ENCODE measurements around the gene CAD.

The CAD gene

DNA sequence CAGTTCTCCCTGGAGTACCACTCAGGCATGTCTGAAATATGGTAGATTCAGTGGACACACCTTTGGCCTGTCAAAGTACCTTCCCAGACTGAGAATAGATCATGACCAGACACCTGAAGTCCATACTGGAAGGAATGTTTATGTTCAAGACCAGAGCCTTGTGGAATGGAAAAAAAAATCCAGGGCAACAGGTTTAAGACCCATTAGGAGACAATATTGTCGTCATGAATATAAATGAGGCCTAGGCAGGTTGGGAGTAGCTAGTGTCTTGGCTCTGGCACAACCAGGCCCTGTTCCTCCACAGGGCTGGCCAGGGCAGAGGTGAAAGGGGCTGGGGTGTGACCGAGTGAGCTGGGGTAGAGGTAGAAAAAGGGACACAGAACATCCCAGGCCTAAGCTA lies 18.5 kb upstream of the CAD start:
- DNase-seq (ENCODE audit: low read depth): no peak

DNA sequence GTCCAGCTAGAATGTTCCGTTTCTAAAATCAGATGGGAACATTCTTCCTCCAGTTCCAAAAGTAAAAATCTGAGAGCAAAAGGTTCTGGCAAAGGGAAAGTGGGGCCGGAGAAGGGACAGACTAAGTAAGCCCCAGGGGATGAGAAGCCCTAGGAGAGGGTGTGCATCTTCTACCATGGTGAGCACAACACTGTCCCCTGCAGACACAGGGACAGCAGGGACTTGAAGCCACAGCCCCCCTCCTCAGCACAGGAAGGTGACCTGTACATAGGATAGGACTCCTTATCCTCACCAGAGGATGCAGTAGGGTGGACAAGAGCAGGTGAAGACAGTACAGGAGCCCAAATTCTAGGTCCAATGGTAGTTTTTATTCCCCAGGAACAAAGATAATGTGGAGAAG lies 17.9 kb upstream of the CAD start:
- DNase-seq (ENCODE audit: low read depth): no peak

DNA sequence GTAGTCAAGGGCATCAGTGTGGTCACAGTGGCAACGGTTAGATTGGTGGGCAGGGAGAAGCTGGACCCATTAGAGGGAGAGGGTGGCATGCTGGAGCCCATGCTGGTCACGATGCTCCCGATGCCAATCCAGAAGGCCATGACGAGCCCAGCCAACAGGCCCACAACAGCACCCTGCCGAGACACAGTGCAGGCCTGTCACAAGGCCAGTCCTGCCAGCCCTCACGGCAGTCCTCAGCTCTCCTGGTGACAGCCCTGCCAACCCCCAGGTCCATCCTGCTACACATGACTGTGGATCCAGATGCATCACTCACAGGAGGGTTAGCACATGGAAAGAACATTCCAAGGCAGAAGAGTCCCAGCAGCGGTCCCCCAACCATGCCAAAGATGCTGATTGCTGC lies 15.5 kb upstream of the CAD start:
- no peak for DNase-seq (ENCODE audit: low read depth)

DNA sequence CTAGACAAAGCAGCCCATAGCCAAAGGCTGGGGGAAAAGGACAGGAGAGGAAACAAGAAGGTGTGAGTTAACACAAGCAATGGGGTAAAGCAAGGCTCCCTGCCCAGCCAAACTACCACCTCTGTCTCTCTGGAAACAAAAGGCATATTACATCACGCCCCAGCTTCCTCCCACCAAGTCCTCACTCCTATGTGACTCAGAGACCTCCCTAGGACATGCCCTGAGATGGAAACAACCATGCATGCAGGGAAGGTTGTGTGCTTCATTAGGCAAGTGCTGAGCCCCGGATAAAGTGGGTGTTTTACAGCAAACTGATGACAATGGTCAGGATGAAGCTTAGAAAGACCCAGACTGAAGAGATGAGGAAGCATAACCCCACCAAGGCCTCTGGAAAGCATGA lies 14.3 kb upstream of the CAD start:
- no peak for DNase-seq (ENCODE audit: low read depth)

DNA sequence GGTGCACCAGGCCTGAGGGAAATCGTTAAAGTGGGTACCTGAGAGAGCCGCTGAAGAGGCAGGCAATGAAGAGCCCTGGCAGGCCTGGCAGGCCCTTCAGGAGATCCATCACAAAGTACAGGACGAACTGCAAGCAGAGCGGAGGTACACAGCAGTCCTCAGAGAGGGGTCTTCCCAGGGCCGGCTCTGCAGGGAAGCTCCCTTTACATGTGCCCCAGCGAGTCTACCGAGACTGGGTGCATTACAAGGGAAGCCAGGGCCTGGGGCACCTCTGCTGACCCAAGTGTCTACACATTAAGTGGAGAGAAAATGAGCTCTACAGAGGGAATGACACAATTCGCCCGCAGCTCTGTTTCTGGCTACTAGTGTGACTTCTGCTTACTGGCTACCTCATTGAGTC lies 13.4 kb upstream of the CAD start:
- DNase-seq (ENCODE audit: low read depth): no peak

DNA sequence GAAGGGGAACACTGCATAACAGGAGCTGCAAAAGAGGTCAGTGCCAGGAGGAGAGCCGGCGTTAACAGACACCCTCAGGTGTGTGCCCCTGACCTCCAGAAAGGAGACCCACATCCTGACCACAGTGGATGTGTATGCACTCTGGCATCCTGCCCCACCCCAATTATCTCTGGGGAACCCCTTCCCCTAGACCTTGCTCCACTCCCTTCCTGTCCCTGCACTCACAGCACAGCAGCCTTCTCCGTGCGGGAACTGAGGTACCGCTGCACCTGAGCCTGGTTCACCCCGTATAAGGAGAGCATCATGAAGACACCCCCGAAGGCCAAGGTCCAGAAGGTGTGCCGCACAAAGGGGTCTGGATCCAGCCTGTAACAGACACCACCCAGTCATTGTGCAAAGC lies 12.6 kb upstream of the CAD start:
- no peak for DNase-seq (ENCODE audit: low read depth)

DNA sequence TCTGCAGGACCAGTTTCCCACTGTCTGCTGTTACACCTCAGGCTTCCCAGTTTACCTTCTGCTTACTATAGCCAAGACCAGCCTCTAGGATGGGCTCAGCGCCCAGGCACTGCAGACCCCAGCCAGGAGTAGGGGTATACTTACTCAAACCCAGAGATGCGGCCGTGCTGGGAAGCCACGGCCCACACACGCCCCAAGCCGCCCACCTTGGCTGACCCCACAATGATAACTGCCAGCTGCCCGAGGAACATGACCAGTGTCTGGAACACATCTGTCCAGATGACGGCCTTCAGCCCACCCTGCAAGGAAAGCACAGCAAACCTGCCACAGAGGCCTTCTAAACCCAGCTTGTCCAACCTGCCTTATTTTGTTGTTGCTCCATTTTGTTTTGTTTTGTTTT lies 12.0 kb upstream of the CAD start:
- no peak for DNase-seq (ENCODE audit: low read depth)

DNA sequence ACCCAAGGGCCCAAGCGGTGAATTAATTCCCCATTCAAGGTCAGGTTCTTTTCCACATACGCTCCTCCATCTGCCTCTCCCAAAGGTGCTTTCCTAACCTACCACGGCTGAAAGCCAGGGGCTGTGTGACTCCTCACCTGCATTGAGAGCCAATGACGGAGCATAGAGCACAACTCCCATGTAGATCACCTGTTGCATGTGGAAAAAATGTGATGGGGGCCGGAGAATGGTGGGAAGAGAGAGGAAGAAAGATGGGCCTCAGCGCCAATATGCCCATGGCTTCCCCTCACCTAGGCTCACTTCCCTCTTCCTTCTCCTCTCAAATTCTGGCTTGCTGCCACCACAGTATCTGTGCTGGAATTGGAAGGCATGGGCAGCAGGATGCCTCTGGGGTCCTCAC lies 10.8 kb upstream of the CAD start:
- no peak for DNase-seq (ENCODE audit: low read depth)

DNA sequence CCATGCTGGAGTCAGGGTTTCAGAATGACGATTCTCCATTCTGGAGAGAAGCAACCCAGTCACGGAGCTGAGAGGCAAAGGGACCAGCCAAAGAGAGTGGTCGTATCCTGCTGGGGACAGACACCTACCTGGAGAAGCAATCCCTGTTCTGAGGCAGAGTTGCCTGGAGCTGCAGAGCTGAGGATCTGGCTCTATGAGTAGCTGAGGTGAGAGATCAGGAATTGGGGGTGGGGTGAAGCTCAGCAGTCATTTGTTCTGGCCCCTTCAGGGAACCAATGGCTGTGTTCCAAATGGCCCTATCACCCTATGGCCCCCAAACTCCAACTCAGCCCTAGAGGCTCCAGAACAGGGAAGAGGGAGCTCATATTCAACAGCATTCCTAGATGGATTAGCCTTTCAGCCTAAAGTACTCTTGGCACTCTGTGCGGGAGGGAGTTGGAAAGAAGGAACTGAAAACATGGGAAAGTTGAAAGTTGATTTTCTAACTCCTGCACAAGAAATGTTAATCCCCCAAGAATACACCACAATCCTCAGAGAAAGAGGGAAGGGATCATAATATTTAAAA lies 8.6 kb upstream of the CAD start:
- no peak for DNase-seq (ENCODE audit: low read depth)

DNA sequence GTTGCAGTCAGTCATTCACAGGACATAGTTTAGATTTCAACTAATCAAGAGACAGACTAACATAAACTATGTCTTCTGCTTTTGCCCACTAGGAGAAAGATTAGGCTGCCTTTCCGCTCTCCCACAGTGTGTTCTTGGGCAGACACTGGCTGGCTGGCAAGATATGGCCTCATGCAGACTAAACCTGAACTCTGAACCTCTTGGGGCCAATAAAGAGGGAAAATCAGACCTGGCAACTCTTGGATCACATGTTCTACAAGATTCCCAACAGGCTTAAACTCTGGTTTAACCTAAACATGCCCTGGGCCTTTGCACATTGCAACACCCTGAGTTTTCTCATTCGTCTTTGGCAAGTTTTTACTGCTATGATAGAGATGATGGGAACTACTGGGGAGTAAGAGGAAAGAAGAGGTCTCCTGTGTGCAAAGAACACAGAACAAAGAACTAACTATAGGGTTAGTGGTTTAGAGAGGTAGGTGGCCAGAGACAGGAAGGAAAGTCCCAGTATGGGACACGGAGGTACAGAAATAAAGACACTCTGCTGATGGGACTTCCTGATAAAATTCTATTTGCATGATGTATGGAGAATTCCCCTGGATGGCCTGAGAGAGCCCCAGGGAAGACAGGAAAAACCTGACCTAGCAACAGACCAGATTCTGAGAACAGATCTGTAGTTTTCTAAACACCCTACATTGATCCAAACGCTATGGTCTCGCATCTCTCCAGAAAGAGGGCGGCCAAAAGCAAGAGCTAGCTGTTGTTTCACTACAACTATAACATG lies 7.4 kb upstream of the CAD start:
- DNase-seq (ENCODE audit: low read depth): no peak

DNA sequence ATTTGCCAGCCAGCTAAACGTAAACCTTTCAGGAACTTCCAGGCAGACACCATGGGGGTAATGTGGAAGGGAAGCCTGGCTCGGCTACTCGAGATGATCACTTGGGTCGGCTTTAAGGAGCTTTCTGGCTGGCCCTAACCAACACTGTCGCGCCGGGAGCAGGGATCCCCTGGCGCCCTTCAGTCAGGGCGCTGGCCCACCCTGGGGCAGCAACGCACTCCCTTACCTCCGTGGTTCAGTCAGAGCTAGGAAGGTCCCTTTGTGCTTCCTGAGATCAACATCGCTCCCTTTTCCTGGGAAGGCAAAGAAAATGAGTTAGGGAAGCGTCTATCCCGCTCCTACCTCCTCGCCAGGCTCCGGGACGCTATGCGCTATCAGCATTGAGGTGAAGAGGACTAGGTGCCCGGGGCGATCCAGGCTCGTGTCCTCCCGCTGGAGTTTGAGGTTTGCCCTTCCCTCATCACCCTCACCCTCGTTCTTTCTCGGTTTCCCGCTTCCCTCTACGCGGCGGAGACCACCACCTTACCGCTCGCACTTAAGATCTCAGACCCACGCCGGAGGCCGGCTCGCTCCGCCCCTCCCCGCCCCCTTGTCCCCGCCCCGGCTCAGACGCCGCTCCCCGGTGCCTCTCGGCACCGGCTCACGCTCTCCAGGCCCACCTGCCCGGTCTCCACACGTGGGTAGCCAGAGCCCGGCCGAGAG lies 5.8 kb upstream of the CAD start:
- DNase-seq (ENCODE audit: low read depth): no peak

DNA sequence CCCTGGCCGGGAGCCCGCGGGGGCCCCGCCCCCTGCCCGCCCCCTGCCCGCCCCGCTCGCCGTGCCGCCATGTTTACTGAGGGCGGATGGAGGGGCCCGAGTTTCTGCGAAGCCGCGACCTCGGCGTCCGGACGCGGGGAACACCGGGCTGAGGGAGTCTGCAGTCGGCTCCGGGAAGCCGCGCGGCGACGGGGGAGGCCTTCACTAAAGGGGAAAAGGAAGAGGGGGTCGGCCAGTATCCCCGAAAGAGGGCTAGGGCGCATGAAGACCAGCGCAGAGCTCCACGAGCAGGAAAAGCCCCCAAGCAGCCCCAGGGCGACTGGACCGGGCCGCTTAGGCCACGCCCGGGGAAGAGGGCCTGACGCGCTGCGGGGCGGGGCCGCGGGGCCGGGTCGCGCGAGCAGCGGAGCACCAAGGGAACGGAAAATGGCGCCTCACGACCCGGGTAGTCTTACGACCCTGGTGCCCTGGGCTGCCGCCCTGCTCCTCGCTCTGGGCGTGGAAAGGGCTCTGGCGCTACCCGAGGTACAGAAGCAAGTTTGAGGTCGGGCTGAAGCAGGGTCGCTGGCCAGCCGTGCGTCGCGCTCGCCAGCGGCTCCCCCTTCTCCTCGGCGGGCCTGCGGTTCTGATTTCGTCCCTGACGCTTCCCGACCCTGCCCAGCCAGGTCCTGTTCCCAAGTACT lies 5.1 kb upstream of the CAD start, which contains the start of the genes ATRAID and SLC5A6:
ATRAID (plus strand) TSS at position 99 of the 683 bp plus-strand sequence; CDS start at position 427, 328 bp downstream.
SLC5A6 (minus strand) TSS at position 326 of the 683 bp plus-strand sequence. CDS start 4,618 bp downstream, outside the sequence.
- DNase-seq (ENCODE audit: low read depth): peak; percentile 79

DNA sequence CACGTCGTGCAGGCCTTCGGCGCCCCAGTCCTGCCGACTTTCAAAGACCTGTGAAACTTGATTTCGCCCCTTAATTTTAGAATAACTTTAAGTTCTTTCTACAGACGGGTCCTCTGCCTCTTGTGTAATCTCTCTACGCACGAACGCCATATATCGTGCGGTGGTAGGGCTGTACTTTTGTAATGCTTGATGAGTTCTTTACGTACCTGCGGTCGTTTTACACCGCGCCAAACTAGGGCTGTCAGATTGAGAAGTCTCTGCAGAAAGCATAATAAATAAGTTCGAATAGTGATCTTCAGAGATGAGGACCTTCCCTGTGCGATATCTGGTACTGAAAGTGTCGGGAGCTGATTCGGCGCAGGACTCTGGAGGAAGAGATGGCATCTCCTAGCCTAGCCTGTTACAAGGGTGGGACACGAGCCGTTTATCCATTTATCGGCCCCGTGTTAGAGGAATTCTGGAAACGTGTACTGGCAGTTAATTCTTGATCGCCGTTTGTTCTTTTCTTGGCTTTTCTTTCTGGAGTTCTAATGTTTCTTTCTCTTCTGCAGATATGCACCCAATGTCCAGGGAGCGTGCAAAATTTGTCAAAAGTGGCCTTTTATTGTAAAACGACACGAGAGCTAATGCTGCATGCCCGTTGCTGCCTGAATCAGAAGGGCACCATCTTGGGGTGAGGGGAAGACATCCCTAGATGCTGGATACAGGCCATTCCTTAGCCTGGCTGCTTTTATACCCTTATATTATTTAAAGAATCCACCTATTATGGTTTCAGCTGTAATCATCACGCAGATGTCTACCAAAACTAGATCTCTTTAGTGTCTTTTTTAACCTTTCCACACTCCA lies 4.3 kb upstream of the CAD start:
- DNase-seq (ENCODE audit: low read depth): peak; percentile 19

DNA sequence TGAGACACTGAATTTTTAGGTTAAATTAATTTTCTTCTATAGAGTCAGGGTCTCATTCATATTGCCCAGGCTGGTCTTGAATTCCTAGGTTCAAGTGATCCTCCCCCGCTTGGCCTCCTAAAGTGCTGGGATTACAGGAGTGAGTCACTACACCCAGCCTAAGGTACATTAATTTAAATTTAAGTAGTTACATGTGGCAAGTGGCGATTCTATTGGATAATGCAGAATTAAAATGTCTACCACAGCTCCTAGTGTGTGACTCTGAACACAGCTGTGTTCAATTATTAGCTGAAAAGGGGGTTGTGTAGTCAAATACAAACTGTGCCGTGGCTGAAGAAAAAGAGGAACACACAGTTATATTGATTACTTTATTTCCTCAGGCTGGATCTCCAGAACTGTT lies 2.2 kb upstream of the CAD start:
- no peak for DNase-seq (ENCODE audit: low read depth)

DNA sequence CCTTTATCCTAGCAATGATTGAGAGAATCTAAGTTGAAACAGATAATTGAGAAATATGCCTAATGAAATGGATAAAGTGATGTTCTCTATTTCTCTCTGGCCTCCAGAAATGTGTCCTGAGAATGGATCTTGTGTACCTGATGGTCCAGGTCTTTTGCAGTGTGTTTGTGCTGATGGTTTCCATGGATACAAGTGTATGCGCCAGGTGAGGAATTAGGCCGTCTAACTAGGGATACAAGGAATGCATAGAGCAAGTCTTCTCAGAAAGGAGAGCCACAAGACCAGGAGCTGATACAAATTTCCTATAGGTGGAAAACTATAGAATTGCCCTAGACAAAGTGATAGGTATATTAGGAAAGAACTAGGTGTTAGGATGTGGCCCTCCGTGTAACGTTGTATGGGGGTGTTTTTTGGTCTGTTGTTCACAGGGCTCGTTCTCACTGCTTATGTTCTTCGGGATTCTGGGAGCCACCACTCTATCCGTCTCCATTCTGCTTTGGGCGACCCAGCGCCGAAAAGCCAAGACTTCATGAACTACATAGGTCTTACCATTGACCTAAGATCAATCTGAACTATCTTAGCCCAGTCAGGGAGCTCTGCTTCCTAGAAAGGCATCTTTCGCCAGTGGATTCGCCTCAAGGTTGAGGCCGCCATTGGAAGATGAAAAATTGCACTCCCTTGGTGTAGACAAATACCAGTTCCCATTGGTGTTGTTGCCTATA lies 592 bp upstream of the CAD start:
- no peak for DNase-seq (ENCODE audit: low read depth)

DNA sequence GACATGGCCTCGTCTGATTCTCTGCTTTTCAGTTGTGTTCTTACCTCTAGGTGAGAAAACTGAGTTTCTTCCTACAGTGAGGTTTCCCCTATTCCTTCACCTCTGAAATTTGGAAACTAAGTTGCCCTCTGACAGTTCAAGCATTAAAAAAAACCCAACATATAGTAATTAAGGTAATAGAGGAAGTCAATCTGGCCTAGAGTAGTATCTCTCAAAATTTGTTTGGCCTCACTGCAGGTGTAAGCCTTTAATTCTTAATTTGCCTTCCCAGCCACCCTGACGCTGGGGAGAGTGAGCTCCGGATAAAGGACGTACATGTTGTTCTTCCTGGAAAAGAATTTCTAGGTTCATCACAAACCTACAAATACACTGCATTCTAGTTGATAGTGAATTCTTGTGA lies 1.4 kb downstream of the CAD start:
- no peak for DNase-seq (ENCODE audit: low read depth)

DNA sequence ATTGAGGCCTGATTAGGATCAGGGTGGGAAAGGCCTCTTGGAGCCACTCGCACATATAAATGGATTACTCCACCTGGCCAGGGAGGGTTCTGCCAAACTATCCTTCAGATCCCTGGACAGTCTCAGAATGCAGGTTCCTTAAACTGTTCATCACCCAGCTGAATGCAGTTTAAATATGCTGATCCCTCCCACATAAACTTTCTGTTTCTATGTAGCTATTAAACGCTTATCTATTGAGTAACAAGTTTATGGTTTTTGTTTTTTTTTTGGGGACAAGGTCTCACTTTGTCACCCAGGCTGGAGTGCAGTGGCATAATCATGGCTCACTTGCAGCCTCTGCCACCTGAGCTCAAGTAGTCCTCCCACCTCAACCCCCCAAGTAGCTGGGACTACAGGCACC lies 1.9 kb downstream of the CAD start:
- DNase-seq (ENCODE audit: low read depth): no peak

DNA sequence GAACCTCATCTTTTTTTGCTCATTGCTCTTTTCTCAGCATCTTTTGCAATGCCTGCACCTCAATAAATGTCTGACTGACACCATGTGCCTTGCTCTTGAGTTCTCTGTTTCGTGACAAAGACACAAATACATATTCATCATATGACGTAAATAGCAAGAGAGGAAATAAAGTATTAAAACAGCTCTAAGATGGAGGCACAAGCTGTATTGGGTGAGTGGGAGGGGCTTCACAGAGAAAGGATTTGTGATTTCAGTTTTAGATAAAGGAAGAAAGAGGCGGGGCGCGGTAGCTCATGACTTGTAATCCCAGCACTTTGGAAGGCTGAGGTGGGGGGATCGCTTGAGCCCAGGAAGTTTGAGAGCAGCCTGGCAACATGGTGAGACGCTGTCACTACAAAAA lies 2.9 kb downstream of the CAD start:
- DNase-seq (ENCODE audit: low read depth): no peak

DNA sequence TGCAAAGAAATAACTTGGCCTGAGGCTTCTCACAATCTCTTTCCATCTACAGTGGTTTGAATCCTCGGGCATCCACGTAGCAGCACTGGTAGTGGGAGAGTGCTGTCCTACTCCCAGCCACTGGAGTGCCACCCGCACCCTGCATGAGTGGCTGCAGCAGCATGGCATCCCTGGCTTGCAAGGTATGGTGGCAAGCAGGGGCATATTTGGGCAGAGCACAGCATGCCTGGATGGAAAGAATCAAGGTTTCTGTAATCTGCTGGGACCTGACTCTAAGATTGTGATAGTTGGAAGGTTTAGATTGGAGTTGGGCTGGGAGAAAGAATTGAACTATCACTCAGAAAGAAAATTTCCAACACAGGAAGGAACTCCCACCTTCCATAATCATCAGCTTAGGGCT lies 4.0 kb downstream of the CAD start:
- no peak for DNase-seq (ENCODE audit: low read depth)

DNA sequence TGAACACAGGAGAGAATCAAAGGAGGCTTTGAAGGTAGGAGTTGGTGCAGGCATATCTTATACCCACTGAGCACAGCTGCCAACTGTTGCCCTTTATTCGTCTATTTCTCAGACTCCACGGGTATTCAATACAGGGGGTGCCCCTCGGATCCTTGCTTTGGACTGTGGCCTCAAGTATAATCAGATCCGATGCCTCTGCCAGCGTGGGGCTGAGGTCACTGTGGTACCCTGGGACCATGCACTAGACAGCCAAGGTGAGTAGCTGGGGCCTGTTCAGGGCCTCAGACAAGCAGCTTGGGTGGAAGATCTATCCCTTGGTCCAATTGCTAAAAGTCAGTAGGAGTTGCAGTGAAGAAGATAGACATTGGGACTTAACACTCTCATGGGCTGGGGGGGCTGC lies 5.2 kb downstream of the CAD start:
- no peak for DNase-seq (ENCODE audit: low read depth)

DNA sequence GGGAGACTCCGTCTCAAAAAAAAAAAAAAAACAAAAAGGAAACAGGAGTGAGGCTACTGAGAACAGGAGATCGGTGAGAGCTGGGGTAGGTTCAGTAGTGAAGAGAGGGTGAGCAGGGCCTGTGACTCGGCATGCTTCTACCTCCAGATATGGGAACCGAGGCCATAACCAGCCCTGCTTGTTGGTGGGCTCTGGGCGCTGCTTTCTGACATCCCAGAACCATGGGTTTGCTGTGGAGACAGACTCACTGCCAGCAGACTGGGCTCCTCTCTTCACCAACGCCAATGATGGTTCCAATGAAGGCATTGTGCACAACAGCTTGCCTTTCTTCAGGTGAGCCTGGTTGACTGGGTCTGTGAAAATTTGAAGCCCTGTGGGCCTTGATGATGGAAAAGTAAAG lies 6.2 kb downstream of the CAD start:
- no peak for DNase-seq (ENCODE audit: low read depth)
